ENCODE results near the gene ARID4B. TPM values are rescaled to one million over a fixed set of nuclear protein-coding genes. Genes with fewer than 3 reads are reported as not detected.

The ARID4B gene
- total RNA-seq, 2 donors from 2014 or later: 32.4 to 50.2 TPM

DNA sequence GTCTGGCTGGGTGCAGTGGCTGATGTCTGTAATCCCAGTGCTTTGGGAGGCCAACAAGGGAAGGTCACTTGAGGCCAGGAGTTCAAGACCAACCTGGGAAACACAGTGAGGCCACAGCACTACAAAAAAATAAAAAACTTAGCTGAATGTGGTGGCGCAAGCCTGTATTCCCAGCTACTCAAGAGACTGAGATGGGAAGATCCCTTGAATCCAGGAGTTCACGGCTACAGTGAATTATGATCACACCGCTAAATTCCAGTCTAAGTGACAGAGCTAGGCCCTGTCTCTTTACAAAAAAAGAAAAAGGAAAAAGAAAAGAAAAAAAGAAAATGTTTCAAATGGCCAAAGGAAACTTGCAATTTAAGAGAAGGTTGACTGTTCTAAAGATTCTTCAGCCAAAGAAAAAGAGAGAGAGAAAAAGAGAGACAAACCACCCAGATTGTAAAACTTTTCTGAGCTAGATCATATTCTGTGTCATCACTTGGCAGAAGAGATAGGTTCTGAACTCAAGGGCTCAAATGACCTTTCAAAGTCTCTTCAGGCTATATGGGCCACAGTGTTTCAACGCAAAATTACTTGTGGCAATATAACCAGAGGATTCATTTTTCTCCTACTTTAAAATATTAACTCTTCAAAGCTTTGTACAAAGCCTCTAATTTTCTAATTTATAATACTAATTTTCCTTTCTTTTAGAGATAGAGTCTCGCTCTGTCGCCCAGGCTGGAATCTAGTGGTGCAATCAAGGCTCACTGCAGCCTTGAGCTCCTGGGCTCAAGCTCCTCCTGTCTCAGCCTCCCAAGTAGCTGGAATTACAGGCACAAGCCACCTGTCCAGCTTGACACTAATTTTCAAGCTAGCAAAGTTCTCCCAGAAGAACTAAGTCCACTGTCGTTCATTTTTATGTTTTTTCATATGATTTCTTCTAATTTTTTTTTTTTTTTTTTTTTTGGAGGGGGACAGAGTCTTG is 20.5 kb downstream of the ARID4B start:
- Histone ChIP-seq H3K4me3 (no peak overlapping the region), H3K36me3 (no peaks in the 10 kb centered on the region), H3K27ac (no peak overlapping the region), H3K9me3 (no peaks in the 10 kb centered on the region), H3K4me1 (ENCODE audit: control insufficient read depth in 1 of 2, low read depth in 2 of 2) (peaks cover 19 to 49% of the 10 kb centered on the region in 2 donors), H3K27me3 (replicated peaks; ENCODE audit: insufficient read depth) (no peaks in the 10 kb centered on the region)
- TF ChIP-seq, protein P1, sequence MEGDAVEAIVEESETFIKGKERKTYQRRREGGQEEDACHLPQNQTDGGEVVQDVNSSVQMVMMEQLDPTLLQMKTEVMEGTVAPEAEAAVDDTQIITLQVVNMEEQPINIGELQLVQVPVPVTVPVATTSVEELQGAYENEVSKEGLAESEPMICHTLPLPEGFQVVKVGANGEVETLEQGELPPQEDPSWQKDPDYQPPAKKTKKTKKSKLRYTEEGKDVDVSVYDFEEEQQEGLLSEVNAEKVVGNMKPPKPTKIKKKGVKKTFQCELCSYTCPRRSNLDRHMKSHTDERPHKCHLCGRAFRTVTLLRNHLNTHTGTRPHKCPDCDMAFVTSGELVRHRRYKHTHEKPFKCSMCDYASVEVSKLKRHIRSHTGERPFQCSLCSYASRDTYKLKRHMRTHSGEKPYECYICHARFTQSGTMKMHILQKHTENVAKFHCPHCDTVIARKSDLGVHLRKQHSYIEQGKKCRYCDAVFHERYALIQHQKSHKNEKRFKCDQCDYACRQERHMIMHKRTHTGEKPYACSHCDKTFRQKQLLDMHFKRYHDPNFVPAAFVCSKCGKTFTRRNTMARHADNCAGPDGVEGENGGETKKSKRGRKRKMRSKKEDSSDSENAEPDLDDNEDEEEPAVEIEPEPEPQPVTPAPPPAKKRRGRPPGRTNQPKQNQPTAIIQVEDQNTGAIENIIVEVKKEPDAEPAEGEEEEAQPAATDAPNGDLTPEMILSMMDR (IDR thresholded peaks at IDR 0.05): no peak
- no peak for ATAC-seq (ENCODE audit: insufficient number of reproducible peaks, low FRiP score, low read depth)
- DNase-seq (ENCODE audit: low spot score): no peak

DNA sequence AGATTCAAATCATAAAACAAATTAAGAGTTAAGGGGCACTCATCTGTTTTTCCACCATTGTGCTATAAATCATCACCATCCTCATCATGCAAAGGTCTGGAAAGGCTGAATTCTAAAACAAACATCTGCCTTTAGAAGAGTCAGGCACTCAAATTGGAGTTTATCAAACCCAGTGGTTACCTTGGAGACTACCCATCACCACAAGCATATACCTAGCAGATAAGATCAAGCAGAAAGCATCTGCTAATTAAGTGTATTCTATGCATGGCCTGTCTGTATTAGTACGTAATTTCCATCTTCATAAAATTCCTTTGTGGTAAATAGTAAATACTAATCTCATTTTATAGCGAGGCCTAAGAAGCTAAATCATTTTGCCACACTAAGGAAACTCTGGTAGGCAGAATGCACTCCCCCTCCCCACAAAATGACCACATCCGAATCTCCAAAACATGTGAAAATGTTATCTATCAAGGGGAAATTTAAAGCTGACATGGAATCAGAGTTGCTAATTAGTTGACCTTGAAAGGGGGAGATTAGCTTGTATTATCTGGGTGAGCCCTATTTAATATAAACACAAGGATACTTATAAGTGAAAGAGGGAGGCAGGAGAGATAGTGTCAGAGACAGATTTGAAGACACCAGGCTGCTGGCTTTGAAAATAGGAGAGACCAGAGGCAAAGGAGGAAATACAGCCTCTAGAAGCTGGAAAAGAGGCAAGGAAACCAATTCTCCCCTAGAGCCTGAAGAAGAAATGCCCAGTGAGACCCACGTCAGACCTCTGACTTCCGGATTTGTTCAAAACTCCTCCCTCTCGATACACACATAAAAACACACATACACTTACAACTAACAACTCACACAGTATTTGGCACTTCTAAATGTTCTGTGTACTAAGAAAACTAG is 23.2 kb downstream of the ARID4B start:
- no peaks in the 10 kb centered on the region for H3K36me3 ChIP-seq
- H3K27me3 ChIP-seq (replicated peaks; ENCODE audit: insufficient read depth): no peaks in the 10 kb centered on the region
- H3K4me3 ChIP-seq: no peak overlapping the region
- peaks cover 15 to 34% of the 10 kb centered on the region in 2 donors for H3K4me1 ChIP-seq (ENCODE audit: control insufficient read depth in 1 of 2, low read depth in 2 of 2)
- H3K9me3 ChIP-seq: no peaks in the 10 kb centered on the region
- TF ChIP-seq, protein P1 (IDR thresholded peaks at IDR 0.05): no peak
- DNase-seq (ENCODE audit: low spot score): no peak
- ATAC-seq (ENCODE audit: insufficient number of reproducible peaks, low FRiP score, low read depth): no peak
- H3K27ac ChIP-seq: no peak overlapping the region

DNA sequence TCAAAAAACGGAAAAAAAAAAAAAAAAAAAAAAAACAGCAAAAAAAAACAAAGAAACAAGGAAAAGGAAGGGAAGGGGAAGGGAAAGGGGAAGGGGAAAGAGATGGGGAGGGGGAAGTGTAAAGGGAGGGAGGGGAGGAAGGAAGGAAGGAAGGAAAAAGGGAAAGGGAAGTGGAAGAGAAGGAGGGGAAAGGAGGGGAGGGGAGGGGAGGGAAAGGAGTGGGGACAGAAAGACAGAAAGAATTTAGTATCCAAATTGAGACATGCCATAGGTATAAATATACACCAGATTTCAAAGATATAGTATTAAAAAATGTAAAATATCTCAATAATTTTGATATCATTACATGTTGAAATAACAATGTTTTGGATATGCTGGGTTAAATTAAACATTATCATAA is 25.8 kb downstream of the ARID4B start:
- H3K27ac ChIP-seq: no peak overlapping the region
- H3K4me1 ChIP-seq (ENCODE audit: control insufficient read depth in 1 of 2, low read depth in 2 of 2): peaks cover 13 to 46% of the 10 kb centered on the region in 2 donors

DNA sequence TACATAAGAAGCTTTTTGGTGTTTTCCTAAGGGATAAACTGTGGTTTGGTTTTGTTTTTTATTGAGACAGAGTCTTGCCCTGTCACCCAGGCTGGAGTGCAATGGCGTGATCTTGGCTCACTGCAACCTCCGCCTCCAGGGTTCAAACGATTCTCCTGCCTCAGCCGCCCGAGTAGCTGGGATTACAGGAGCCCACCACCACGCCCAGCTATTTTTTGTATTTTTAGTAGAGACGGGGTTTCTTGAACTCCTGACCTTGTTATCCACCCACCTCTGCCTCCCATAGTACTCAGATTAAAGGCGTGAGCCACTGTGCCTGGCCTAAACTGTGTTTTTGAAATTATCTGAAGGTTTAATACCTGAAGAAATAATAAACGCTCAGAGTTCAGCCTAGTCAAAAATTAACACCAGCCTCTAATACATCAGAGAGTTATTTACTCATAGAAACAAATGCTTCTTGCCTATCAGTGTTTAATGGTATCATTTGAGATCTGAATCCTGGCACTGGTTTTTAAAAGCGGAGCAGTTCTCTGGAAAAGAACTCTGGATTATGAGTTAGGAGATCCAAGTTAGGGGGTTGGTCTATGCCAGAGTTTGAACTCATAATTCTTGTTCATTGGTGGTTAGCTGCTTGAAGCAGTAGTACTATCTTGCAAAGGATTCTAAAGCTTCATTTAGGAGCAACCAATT is 28.7 kb downstream of the ARID4B start:
- H3K4me1 ChIP-seq (ENCODE audit: control insufficient read depth in 1 of 2, low read depth in 2 of 2): peaks cover 8 to 32% of the 10 kb centered on the region in 2 donors
- no peak overlapping the region for H3K27ac ChIP-seq
- no peak overlapping the region for H3K4me3 ChIP-seq
- H3K27me3 ChIP-seq (replicated peaks; ENCODE audit: insufficient read depth): no peaks in the 10 kb centered on the region
- no peaks in the 10 kb centered on the region for H3K9me3 ChIP-seq
- DNase-seq (ENCODE audit: low spot score) (no peak), ATAC-seq (ENCODE audit: insufficient number of reproducible peaks, low FRiP score, low read depth) (no peak)
- no peaks in the 10 kb centered on the region for H3K36me3 ChIP-seq
- TF ChIP-seq, protein P1 (IDR thresholded peaks at IDR 0.05): no peak

More for the DNA sequence above, 25.8 kb downstream of the ARID4B start:
- Histone ChIP-seq H3K4me3 (no peak overlapping the region), H3K27me3 (replicated peaks; ENCODE audit: insufficient read depth) (no peaks in the 10 kb centered on the region), H3K36me3 (no peaks in the 10 kb centered on the region), H3K9me3 (no peaks in the 10 kb centered on the region)
- ATAC-seq (ENCODE audit: insufficient number of reproducible peaks, low FRiP score, low read depth) (no peak), DNase-seq (ENCODE audit: low spot score) (no peak)
- TF ChIP-seq, protein P1 (IDR thresholded peaks at IDR 0.05): no peak
